Endothelial cell of umbilical vein (primary cell): Measurements from ENCODE around the gene ABCD3. TPM values are rescaled to one million over a fixed set of nuclear protein-coding genes. Genes with fewer than 3 reads are reported as not detected.
"Not testable (repeated sequence)": the region's sequence is repeated elsewhere in the genome, so short reads cannot be mapped to it uniquely, and the experiment has no call there.

Source experiments
- BruUV-seq: library from RNA; stranded (reverse); fragments of 400-500 nt; replicated peaks from 2 replicates; lab custom pipeline; 2021; lab: Mats Ljungman, UMichigan
- CTCF ChIA-PET: fragments of 300-600, 350-600 bp; sonication (Branson Sonifier 250); formaldehyde crosslinking; loops from one replicate; lab custom pipeline; 2021; ENCODE audit warnings: antibody characterized with exemption, inconsistent platforms; lab: Charles Lee
- POLR2A ChIA-PET: fragments of 300-600, 350-600 bp; sonication (Branson Sonifier 250); formaldehyde crosslinking; loops from one replicate; lab custom pipeline; 2021; ENCODE audit warnings: antibody characterized with exemption, inconsistent platforms; lab: Charles Lee
- DNase-seq: peaks from one replicate; pipeline ENCODE4 v3.0.0-alpha.2; 2011; ENCODE audit warnings: low read depth, low spot score
- FAIRE-seq: peaks from 2 replicates; lab custom pipeline; 2011; peaks lifted over from hg19 to GRCh38; lab: Jason Lieb, UNC
- H2AFZ ChIP-seq: 2 replicates; pipeline ENCODE4 v1.6.0; 2012; ENCODE audit warnings: low read depth, low read length, control low read depth, inconsistent platforms
- H3K27ac ChIP-seq: 2 replicates; pipeline ENCODE4 v1.5.1; 2011; ENCODE audit warnings: low read depth, mild to moderate bottlenecking, control low read depth, low read length, moderate library complexity; ENCODE audit not compliant: insufficient read depth
- H3K27me3 ChIP-seq, 2 experiments: 2 replicates each; pipeline versions ENCODE4 v1.6.0 to v1.6.1; 2011; ENCODE audit warnings: low read length in 2 of 2, mixed read lengths in 1 of 2; ENCODE audit not compliant: control insufficient read depth in 2 of 2, insufficient read depth in 2 of 2
- H3K36me3 ChIP-seq, 2 experiments: 2 replicates in 1 of 2; 3 replicates in 1 of 2; pipeline ENCODE4 v1.5.1; 2011; ENCODE audit warnings: low read length in 2 of 2, mild to moderate bottlenecking in 1 of 2, moderate library complexity in 1 of 2; ENCODE audit not compliant: control insufficient read depth in 2 of 2, insufficient read depth in 2 of 2; ENCODE audit errors: extremely low read depth in 1 of 2
- H3K4me1 ChIP-seq: 3 replicates; pipeline ENCODE4 v1.5.1; 2011; ENCODE audit warnings: mild to moderate bottlenecking, low read length; ENCODE audit not compliant: control insufficient read depth, insufficient read depth; ENCODE audit errors: extremely low read depth
- H3K4me2 ChIP-seq: 2 replicates; pipeline ENCODE4 v1.6.1; 2011; ENCODE audit warnings: low read length, control low read depth, mixed read lengths; ENCODE audit not compliant: insufficient read depth
- H3K4me3 ChIP-seq, 3 experiments: fragments of 200-600 bp in 1 of 3; sonication (generic), shearing (Covaris generic) in 1 of 3; replicated peaks in 1 of 3; 2 replicates each; pipeline ENCODE4 v1.5.1; 2011 to 2016; ENCODE audit warnings: control low read depth in 3 of 3, low read length in 3 of 3, mild to moderate bottlenecking in 2 of 3, inconsistent platforms in 1 of 3, low read depth in 1 of 3, moderate library complexity in 1 of 3; ENCODE audit not compliant: insufficient read depth in 1 of 3
- H3K79me2 ChIP-seq: 2 replicates; pipeline ENCODE4 v1.6.0; 2012; ENCODE audit warnings: low read length, inconsistent platforms; ENCODE audit not compliant: control insufficient read depth, insufficient read depth
- H3K9ac ChIP-seq: replicated peaks from 2 replicates; pipeline ENCODE3; 2011; ENCODE audit warnings: low read length, control low read depth; ENCODE audit not compliant: insufficient read depth; ENCODE audit errors: extremely low read depth
- H3K9me1 ChIP-seq: replicated peaks from 3 replicates; pipeline ENCODE4 v1.6.0; 2011; ENCODE audit warnings: mild to moderate bottlenecking, low read length; ENCODE audit not compliant: control insufficient read depth, insufficient read depth; ENCODE audit errors: extremely low read depth
- H3K9me3 ChIP-seq: replicated peaks from 2 replicates; pipeline ENCODE4 v1.5.1; 2012; ENCODE audit warnings: low read length, inconsistent platforms; ENCODE audit not compliant: control insufficient read depth, insufficient read depth
- H4K20me1 ChIP-seq: replicated peaks from 2 replicates; pipeline ENCODE3; 2011; ENCODE audit warnings: mild to moderate bottlenecking, low read length; ENCODE audit not compliant: control insufficient read depth, insufficient read depth; ENCODE audit errors: extremely low read depth
- EZH2 ChIP-seq: IDR thresholded peaks from 2 replicates; pipeline ENCODE4 v1.6.1; 2012; ENCODE audit warnings: borderline replicate concordance, low read depth, mild to moderate bottlenecking, moderate library complexity, low read length, inconsistent platforms; ENCODE audit not compliant: severe bottlenecking
- FOS ChIP-seq: IDR thresholded peaks from 2 replicates; pipeline ENCODE4 v1.6.1; 2011; ENCODE audit warnings: mild to moderate bottlenecking, low read length, moderate library complexity, borderline replicate concordance; ENCODE audit not compliant: insufficient read depth
- GATA2 ChIP-seq: IDR thresholded peaks from 2 replicates; pipeline ENCODE4 v1.7.0; 2011; ENCODE audit warnings: low read depth, mild to moderate bottlenecking, moderate library complexity, mixed read lengths, low read length; ENCODE audit not compliant: insufficient read length, insufficient read depth
- JUN ChIP-seq: IDR thresholded peaks from 2 replicates; pipeline ENCODE4 v1.6.1; 2011; ENCODE audit warnings: borderline replicate concordance, low read depth; ENCODE audit not compliant: insufficient read length, insufficient read depth
- MAX ChIP-seq: IDR thresholded peaks from 2 replicates; pipeline ENCODE4 v1.6.1; 2011; ENCODE audit not compliant: insufficient read depth, insufficient read length
- MYC ChIP-seq: IDR thresholded peaks from one replicate; pipeline ENCODE4 v1.6.1; 2011; ENCODE audit warnings: mild to moderate bottlenecking, low read depth, low read length
- POLR2A ChIP-seq: IDR thresholded peaks from 2 replicates; pipeline ENCODE4 v1.6.1; 2012; ENCODE audit warnings: low read depth, mild to moderate bottlenecking, control low read depth, low read length
- POLR2AphosphoS5 ChIP-seq: IDR thresholded peaks from 2 replicates; pipeline ENCODE4 v1.6.1; 2012; ENCODE audit warnings: low read depth, mild to moderate bottlenecking, control low read depth, low read length, moderate library complexity; ENCODE audit not compliant: insufficient read depth
- dilution Hi-C: fragments of 300-500 bp; cut with MboI; formaldehyde crosslinking; loops from one replicate; pipeline ENCODE4 v1.15.0; 2019; ENCODE audit warnings: low sequenced_read_pairs; ENCODE audit not compliant: extremely low pct_ligation_motif_present
- intact Hi-C: fragments of 100-400 bp; cut with micrococcal nuclease; formaldehyde crosslinking; loops from one replicate; pipeline ENCODE4 v1.10.0; 2022
- polyA plus RNA-seq, 4 experiments: library from polyadenylated mRNA; depleted of rRNA in 3 of 4; stranded (reverse) in 3 of 4; unstranded in 1 of 4; fragments of >200 nt; gene quantifications; 2 replicates each; pipeline versions ENCODE4 v1.2.1 to v1.2.3, GENCODE V29; 2011 to 2012; ENCODE audit warnings: missing spikeins in 1 of 4
- total RNA-seq: library from RNA; stranded (reverse); gene quantifications from 2 replicates; pipeline ENCODE4 v1.2.3, GENCODE V29; 2021
- TF ChIP-seq, protein P1 (sequence below), 2 donors: IDR thresholded peaks; 1 replicate in 1 of 2; 2 replicates in 1 of 2; pipeline ENCODE4 v1.5.1; 2011; ENCODE audit warnings: low read length in 2 of 2, mild to moderate bottlenecking in 2 of 2, moderate library complexity in 2 of 2, control low read depth in 1 of 2, inconsistent platforms in 1 of 2, low read depth in 1 of 2; ENCODE audit not compliant: insufficient read depth in 1 of 2; ENCODE audit errors: extremely low read depth in 1 of 2

The ABCD3 gene
- total and polyA plus RNA-seq, 2 donors (not counting 3 experiments of a cell fraction or from before 2014, with no cell fraction given): 6.3 to 31.6 TPM

DNA sequence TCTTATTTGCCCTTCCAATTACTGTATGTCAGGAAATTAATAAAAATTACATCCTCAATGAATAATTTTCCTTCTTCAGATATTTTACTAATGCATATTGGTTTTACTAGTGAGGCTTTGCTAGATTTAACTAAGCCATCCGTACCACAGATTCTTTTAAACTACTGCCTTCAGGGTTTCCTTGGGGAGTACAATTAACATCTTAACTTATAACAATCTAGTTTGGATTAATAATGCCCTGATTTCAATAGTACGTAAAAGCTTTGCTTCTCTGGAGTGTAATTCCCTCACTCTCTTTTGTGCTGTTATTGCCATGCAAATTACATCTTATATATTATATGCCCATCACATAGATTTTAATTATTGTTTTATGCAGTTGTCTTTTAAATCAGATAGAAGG lies 147.7 kb downstream of the ABCD3 start:
- Histone ChIP-seq H3K27me3 (peaks cover 0 to 10% of the 10 kb centered on the region in 2 experiments), H3K27ac (no peak overlapping the region), H3K4me3 (no peak overlapping the region), H3K9me3 (no peaks in the 10 kb centered on the region), H3K79me2 (no peaks in the 10 kb centered on the region), H3K4me1 (no peaks in the 10 kb centered on the region), H3K9me1 (no peaks in the 10 kb centered on the region), H4K20me1 (no peaks in the 10 kb centered on the region), H3K4me2 (no peak overlapping the region), H3K9ac (no peak overlapping the region), H3K36me3 (no peaks in the 10 kb centered on the region), H2AFZ (no peak overlapping the region)
- no TSS peak for BruUV-seq
- POLR2A ChIA-PET: no interaction called here
- DNase-seq (no peak), FAIRE-seq (no peak)
- CTCF ChIA-PET: interaction anchor here (1.8 kb wide), 1 partner anchor 10 kb away, joined by 6 read pairs; no protein-coding TSS in a partner anchor
- intact Hi-C loops: no loop called here
- TF ChIP-seq POLR2AphosphoS5: no peak
- no peak for TF ChIP-seq GATA2
- no peak for TF ChIP-seq FOS
- TF ChIP-seq JUN: no peak
- no peak for TF ChIP-seq MAX
- no peak for TF ChIP-seq MYC
- no peak for TF ChIP-seq EZH2
- TF ChIP-seq, protein P1, sequence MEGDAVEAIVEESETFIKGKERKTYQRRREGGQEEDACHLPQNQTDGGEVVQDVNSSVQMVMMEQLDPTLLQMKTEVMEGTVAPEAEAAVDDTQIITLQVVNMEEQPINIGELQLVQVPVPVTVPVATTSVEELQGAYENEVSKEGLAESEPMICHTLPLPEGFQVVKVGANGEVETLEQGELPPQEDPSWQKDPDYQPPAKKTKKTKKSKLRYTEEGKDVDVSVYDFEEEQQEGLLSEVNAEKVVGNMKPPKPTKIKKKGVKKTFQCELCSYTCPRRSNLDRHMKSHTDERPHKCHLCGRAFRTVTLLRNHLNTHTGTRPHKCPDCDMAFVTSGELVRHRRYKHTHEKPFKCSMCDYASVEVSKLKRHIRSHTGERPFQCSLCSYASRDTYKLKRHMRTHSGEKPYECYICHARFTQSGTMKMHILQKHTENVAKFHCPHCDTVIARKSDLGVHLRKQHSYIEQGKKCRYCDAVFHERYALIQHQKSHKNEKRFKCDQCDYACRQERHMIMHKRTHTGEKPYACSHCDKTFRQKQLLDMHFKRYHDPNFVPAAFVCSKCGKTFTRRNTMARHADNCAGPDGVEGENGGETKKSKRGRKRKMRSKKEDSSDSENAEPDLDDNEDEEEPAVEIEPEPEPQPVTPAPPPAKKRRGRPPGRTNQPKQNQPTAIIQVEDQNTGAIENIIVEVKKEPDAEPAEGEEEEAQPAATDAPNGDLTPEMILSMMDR (IDR thresholded peaks at IDR 0.05; ENCODE audit: extremely low read depth in 1 of 2, insufficient read depth in 1 of 2, low read depth in 1 of 2, low read length in 2 of 2): no peak
- no peak for TF ChIP-seq POLR2A
- dilution Hi-C loops: no loop called here

- FAIRE-seq, H3K4me1 ChIP-seq, POLR2A ChIA-PET, H3K4me2 ChIP-seq, DNase-seq, H2AFZ ChIP-seq, CTCF ChIA-PET, H3K27me3 ChIP-seq, H3K36me3 ChIP-seq, H3K27ac ChIP-seq, H3K79me2 ChIP-seq, H3K9me1 ChIP-seq, H3K9me3 ChIP-seq, BruUV-seq, intact Hi-C loops, dilution Hi-C loops, H3K4me3 ChIP-seq, H3K9ac ChIP-seq, H4K20me1 ChIP-seq: not testable (repeated sequence)
These were observed 148.2 kb downstream of the ABCD3 start for GRCh38 chr1:94566436-94566835.

DNA sequence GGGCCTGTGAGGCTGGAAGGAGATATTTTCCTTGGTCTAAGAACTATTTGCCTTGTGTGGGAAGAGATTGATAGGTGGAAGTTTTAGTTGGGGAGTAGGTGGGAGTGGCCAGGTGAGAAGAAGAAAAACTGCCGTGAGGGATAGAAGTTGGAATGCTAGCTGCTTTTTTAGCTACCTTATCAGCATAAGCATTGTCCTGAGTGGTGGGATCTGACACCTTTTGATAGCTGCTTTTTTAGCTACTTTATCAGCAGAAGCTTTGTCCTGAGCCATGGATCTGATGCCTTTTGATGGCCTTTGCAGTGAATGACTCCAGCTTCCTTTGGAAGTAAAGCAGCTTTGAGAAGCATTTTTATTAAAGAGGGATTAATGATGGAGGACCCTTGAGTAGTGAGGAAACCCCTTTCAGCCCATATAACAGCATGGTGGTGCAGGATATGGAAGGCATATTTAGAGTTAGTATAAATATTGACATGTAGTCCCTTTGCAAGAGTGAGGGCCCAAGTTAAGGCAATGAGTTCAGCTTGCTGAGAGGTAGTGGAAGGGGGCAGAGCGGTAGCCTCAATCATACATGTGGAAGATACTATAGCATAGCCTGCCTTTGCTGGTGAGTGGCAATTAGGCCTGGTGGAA lies 149.9 kb downstream of the ABCD3 start:
- H2AFZ ChIP-seq, H3K27me3 ChIP-seq, H3K4me3 ChIP-seq, H3K9me3 ChIP-seq, H3K4me1 ChIP-seq, POLR2A ChIA-PET, FAIRE-seq, intact Hi-C loops, H3K9ac ChIP-seq, H3K79me2 ChIP-seq, CTCF ChIA-PET, dilution Hi-C loops, DNase-seq, H4K20me1 ChIP-seq, H3K9me1 ChIP-seq, H3K4me2 ChIP-seq, H3K36me3 ChIP-seq, H3K27ac ChIP-seq, BruUV-seq: not testable (repeated sequence)
